Loucy (cell line): ENCODE results near the gene GGCX.
"Not testable (repeated sequence)": the region's sequence is repeated elsewhere in the genome, so short reads cannot be mapped to it uniquely, and the experiment has no call there.

Experiments
- H2AFZ ChIP-seq: fragments of 200-600 bp; sonication (generic); 2 replicates; pipeline ENCODE4 v1.6.0; 2016; ENCODE audit warnings: antibody characterized with exemption, mild to moderate bottlenecking, low read length, moderate library complexity
- H3F3A ChIP-seq: fragments of 200-600 bp; 2 replicates; pipeline ENCODE4 v1.6.0; 2016; ENCODE audit warnings: antibody characterized with exemption, low read depth, mild to moderate bottlenecking
- H3K27me3 ChIP-seq: fragments of 200-600 bp; sonication (generic); 2 replicates; pipeline ENCODE4 v1.6.1; 2014; ENCODE audit warnings: low read length, mild to moderate bottlenecking; ENCODE audit not compliant: insufficient read depth, poor library complexity, severe bottlenecking
- H3K36me3 ChIP-seq: fragments of 200-600 bp; sonication (generic); 2 replicates; pipeline ENCODE4 v1.6.1; 2016; ENCODE audit warnings: low read length; ENCODE audit not compliant: insufficient read depth
- H3K4me1 ChIP-seq: fragments of 200-600 bp; sonication (generic); 2 replicates; pipeline ENCODE4 v1.5.1; 2014; ENCODE audit warnings: low read length, mild to moderate bottlenecking; ENCODE audit not compliant: insufficient read depth, poor library complexity, severe bottlenecking
- H3K4me2 ChIP-seq: fragments of 200-600 bp; sonication (generic); 2 replicates; pipeline ENCODE4 v1.6.0; 2014; ENCODE audit warnings: antibody characterized with exemption, low read length, low read depth, mild to moderate bottlenecking; ENCODE audit not compliant: poor library complexity, severe bottlenecking
- H3K4me3 ChIP-seq: fragments of 200-600 bp; sonication (generic); 2 replicates; pipeline ENCODE4 v1.5.1; 2014; ENCODE audit warnings: low read length, mild to moderate bottlenecking, mixed read lengths; ENCODE audit not compliant: poor library complexity, severe bottlenecking
- H3K79me2 ChIP-seq: fragments of 200-600 bp; sonication (generic); 2 replicates; pipeline ENCODE4 v1.6.1; 2014; ENCODE audit warnings: low read length; ENCODE audit not compliant: insufficient read depth
- H3K9ac ChIP-seq: fragments of 200-600 bp; sonication (generic); 2 replicates; pipeline ENCODE4 v1.6.0; 2014; ENCODE audit warnings: mild to moderate bottlenecking, low read depth, low read length, moderate library complexity; ENCODE audit not compliant: poor library complexity, severe bottlenecking
- H3K9me2 ChIP-seq: fragments of 200-600 bp; sonication (generic); replicated peaks from 2 replicates; pipeline ENCODE4 v1.6.1; 2016; ENCODE audit warnings: low read depth, low read length, mixed read lengths
- H3K9me3 ChIP-seq: fragments of 200-600 bp; sonication (generic); 2 replicates; pipeline ENCODE4 v1.6.1; 2014; ENCODE audit warnings: mild to moderate bottlenecking, antibody characterized with exemption, low read length, low read depth; ENCODE audit not compliant: insufficient read depth
- H4K20me1 ChIP-seq: fragments of 200-600 bp; sonication (generic); 2 replicates; pipeline ENCODE4 v1.6.0; 2014; ENCODE audit warnings: antibody characterized with exemption, low read length, mild to moderate bottlenecking; ENCODE audit not compliant: insufficient read depth, poor library complexity, severe bottlenecking
- EZH2phosphoT487 ChIP-seq: fragments of 200-600 bp; IDR thresholded peaks from 2 replicates; pipeline ENCODE4 v1.6.1; 2018; ENCODE audit warnings: antibody characterized with exemption, mild to moderate bottlenecking, moderate library complexity, borderline replicate concordance
- TF ChIP-seq, protein P1 (sequence below): fragments of 200-600 bp; sonication (generic); conservative IDR thresholded peaks from 2 replicates; pipeline ENCODE4 v1.5.1; 2014; ENCODE audit warnings: mild to moderate bottlenecking, antibody characterized with exemption, low read length

The GGCX gene

DNA sequence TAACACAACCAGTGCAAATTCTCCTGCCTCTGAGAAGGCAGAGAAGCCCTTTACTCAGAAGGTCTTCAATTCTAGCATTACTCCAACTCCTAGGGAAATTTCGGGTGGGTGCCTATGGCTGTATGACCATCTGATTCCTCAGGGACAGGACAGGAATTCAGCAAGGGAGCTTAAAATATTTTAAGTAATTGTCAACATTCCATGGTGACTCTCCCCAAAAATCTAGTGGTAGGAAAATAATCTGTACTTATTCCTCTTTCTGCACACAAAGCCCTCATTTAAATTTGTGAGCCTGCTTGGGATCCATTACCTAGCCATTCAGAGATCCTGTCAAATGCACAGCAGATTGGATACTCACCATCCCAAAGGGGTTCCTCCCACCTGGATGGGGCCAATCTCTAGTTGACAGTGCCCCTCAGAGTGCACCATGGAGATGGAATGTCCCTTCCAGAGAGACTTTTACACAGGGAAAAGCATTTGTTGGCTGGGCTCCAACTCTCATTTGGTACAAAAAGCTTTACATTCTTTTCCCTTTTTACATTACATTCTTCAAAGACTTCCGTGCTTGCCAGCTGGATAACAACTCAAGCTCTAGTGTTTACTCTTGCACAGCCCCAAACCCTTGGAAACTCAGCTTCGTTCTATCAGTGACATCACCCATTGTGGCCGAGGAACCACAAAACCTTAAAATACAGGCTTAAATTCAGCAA is 44.3 kb upstream of the GGCX start:
- no peak overlapping the region for H3K4me2 ChIP-seq
- H3K79me2 ChIP-seq = peaks cover 13% of the 10 kb centered on the region
- H3K4me1 ChIP-seq = peaks cover 14% of the 10 kb centered on the region
- no peaks in the 10 kb centered on the region for H3K9me2 ChIP-seq
- H3K27me3 ChIP-seq = no peaks in the 10 kb centered on the region
- H3K9ac ChIP-seq = no peak overlapping the region
- peaks cover 3% of the 10 kb centered on the region for H4K20me1 ChIP-seq
- no peak overlapping the region for H2AFZ ChIP-seq
- H3K36me3 ChIP-seq = peaks cover 15% of the 10 kb centered on the region; the same call in 1 of the 2 replicates
- no peaks in the 10 kb centered on the region for H3K9me3 ChIP-seq
- peaks cover 4% of the 10 kb centered on the region; the same call in 1 of the 2 replicates for H3F3A ChIP-seq
- H3K4me3 ChIP-seq = no peak overlapping the region
- TF ChIP-seq EZH2phosphoT487 = no peak
- TF ChIP-seq, protein P1, sequence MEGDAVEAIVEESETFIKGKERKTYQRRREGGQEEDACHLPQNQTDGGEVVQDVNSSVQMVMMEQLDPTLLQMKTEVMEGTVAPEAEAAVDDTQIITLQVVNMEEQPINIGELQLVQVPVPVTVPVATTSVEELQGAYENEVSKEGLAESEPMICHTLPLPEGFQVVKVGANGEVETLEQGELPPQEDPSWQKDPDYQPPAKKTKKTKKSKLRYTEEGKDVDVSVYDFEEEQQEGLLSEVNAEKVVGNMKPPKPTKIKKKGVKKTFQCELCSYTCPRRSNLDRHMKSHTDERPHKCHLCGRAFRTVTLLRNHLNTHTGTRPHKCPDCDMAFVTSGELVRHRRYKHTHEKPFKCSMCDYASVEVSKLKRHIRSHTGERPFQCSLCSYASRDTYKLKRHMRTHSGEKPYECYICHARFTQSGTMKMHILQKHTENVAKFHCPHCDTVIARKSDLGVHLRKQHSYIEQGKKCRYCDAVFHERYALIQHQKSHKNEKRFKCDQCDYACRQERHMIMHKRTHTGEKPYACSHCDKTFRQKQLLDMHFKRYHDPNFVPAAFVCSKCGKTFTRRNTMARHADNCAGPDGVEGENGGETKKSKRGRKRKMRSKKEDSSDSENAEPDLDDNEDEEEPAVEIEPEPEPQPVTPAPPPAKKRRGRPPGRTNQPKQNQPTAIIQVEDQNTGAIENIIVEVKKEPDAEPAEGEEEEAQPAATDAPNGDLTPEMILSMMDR = no peak

DNA sequence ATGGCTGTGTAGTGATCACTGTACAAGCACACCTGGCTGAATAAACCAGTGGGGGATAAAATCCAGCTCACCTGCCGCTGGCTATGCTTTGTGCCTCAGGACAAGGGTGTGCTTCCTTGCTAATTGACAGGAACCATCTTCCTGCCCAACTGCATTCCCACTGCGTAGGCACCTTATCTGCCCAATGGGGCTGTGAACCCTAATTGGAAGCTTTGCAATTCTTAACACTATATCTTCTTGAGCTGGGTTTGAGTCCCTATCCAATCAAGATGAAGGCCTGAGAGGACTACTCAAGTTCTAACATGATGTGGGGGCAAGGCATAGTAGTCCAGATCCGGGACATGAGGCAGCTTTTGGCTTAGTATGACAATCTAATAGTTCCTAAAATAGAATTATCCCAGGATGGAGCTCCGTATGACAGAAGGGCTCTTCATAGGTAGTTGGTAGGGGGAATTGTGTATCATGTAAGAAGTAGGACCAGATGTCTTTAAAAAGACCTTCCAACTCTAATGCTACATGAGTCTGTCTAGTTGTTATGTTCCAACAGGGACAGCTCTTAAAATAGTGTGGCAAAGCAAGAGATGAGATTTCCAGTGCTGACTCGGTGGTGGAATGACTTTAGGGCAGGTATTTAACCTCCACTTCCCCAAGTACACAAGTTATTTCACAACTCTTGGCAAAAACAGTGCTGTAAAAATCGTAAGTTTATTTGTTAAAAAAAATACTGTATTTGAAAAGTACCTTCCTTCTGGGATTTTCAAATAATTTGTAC is 43.5 kb upstream of the GGCX start:
- H3K27me3 ChIP-seq = no peaks in the 10 kb centered on the region
- no peak overlapping the region for H3K4me3 ChIP-seq
- peaks cover 4% of the 10 kb centered on the region; the same call in 1 of the 2 replicates for H3F3A ChIP-seq
- peaks cover 15% of the 10 kb centered on the region; the same call in 1 of the 2 replicates for H3K36me3 ChIP-seq
- TF ChIP-seq EZH2phosphoT487 = no peak
- TF ChIP-seq, protein P1 = no peak
- no peak overlapping the region for H3K9ac ChIP-seq
- H2AFZ ChIP-seq = no peak overlapping the region
- H4K20me1 ChIP-seq = peaks cover 3% of the 10 kb centered on the region
- H3K9me2 ChIP-seq = no peaks in the 10 kb centered on the region
- no peaks in the 10 kb centered on the region for H3K9me3 ChIP-seq
- peaks cover 8% of the 10 kb centered on the region for H3K4me1 ChIP-seq
- peaks cover 7% of the 10 kb centered on the region; the same call in 1 of the 2 replicates for H3K79me2 ChIP-seq
- H3K4me2 ChIP-seq = no peak overlapping the region

DNA sequence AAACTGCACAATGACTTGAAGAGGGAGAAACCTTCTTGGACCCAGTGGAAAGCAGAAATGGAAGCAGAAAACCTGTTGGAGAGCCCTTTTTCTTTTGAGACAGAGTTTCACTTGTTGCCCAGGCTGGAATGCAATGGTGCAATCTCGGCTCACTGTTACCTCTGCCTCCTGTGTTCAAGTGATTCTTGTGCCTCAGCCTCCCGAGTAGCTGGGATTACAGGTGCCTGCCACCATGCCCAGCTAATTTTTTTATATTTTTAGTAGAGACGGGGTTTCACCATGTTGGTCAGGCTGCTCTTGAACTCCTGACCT is 42.8 kb upstream of the GGCX start:
- not testable (repeated sequence) for H3K4me3 ChIP-seq, H3K4me2 ChIP-seq, H3F3A ChIP-seq, H3K9me3 ChIP-seq, H2AFZ ChIP-seq, H3K9ac ChIP-seq, H3K79me2 ChIP-seq, H3K4me1 ChIP-seq, H3K27me3 ChIP-seq, H3K9me2 ChIP-seq, H4K20me1 ChIP-seq
- H3K36me3 ChIP-seq = peaks cover 13% of the 10 kb centered on the region; the same call in 1 of the 2 replicates
